ENCODE data around the gene GBX2. TPM values are rescaled to one million over a fixed set of nuclear protein-coding genes. Genes with fewer than 3 reads are reported as not detected.

The GBX2 gene
- polyA plus RNA-seq, 1 experiment = 0.11 TPM

GRCh38 chr2:236214376-236214995 is 46.3 kb upstream of the GBX2 start:
- POLR2A ChIA-PET = no interaction called here
- H3K4me3 ChIP-seq (ENCODE audit: low read depth, low read length) = no peak overlapping the region
- DNase-seq (ENCODE audit: low read depth) = no peak
- CTCF ChIA-PET = no interaction called here
- no peak for TF ChIP-seq CTCF (IDR thresholded peaks at IDR 0.05; ENCODE audit: insufficient read depth, low read depth, low read length)
- H3K36me3 ChIP-seq (ENCODE audit: control insufficient read depth, insufficient read depth, low read length) = no peaks in the 10 kb centered on the region
- no peaks in the 10 kb centered on the region for H3K27me3 ChIP-seq (ENCODE audit: control insufficient read depth, insufficient read depth, low read length)

- Histone ChIP-seq H3K36me3 (ENCODE audit: control insufficient read depth, insufficient read depth, low read length) (no peaks in the 10 kb centered on the region), H3K4me3 (ENCODE audit: low read depth, low read length) (no peak overlapping the region), H3K27me3 (ENCODE audit: control insufficient read depth, insufficient read depth, low read length) (no peaks in the 10 kb centered on the region)
- no peak for DNase-seq (ENCODE audit: low read depth)
- no peak for TF ChIP-seq CTCF (IDR thresholded peaks at IDR 0.05; ENCODE audit: insufficient read depth, low read depth, low read length)
- ChIA-PET CTCF (interaction anchor here (0.6 kb wide), 1 partner anchor 12 kb away, joined by 3 read pairs; no protein-coding TSS in a partner anchor), POLR2A (no interaction called here)
These were observed 43.1 kb upstream of the GBX2 start for GRCh38 chr2:236211296-236211695.

GRCh38 chr2:236210536-236210935 is 42.4 kb upstream of the GBX2 start:
- TF ChIP-seq CTCF (IDR thresholded peaks at IDR 0.05; ENCODE audit: insufficient read depth, low read depth, low read length) = no peak
- DNase-seq (ENCODE audit: low read depth) = no peak
- ChIA-PET CTCF (no interaction called here), POLR2A (no interaction called here)
- H3K36me3 ChIP-seq (ENCODE audit: control insufficient read depth, insufficient read depth, low read length) = no peaks in the 10 kb centered on the region
- no peaks in the 10 kb centered on the region for H3K27me3 ChIP-seq (ENCODE audit: control insufficient read depth, insufficient read depth, low read length)
- no peak overlapping the region for H3K4me3 ChIP-seq (ENCODE audit: low read depth, low read length)

GRCh38 chr2:236209996-236210395 is 41.8 kb upstream of the GBX2 start:
- no peak for TF ChIP-seq CTCF (IDR thresholded peaks at IDR 0.05; ENCODE audit: insufficient read depth, low read depth, low read length)
- no peaks in the 10 kb centered on the region for H3K27me3 ChIP-seq (ENCODE audit: control insufficient read depth, insufficient read depth, low read length)
- no peaks in the 10 kb centered on the region for H3K36me3 ChIP-seq (ENCODE audit: control insufficient read depth, insufficient read depth, low read length)
- H3K4me3 ChIP-seq (ENCODE audit: low read depth, low read length) = no peak overlapping the region
- CTCF ChIA-PET = interaction anchor here (1.0 kb wide), 1 partner anchor 29 kb away, joined by 3 read pairs; no protein-coding TSS in a partner anchor
- POLR2A ChIA-PET = no interaction called here
- DNase-seq (ENCODE audit: low read depth) = no peak

- CTCF ChIA-PET = interaction anchor here (1.0 kb wide), 1 partner anchor 29 kb away, joined by 3 read pairs; no protein-coding TSS in a partner anchor
These were observed 41.3 kb upstream of the GBX2 start for GRCh38 chr2:236209535-236209934.

More at GRCh38 chr2:236209535-236209934, 41.3 kb upstream of the GBX2 start:
- TF ChIP-seq CTCF (IDR thresholded peaks at IDR 0.05; ENCODE audit: insufficient read depth, low read depth, low read length) = no peak
- Histone ChIP-seq H3K36me3 (ENCODE audit: control insufficient read depth, insufficient read depth, low read length) (no peaks in the 10 kb centered on the region), H3K27me3 (ENCODE audit: control insufficient read depth, insufficient read depth, low read length) (no peaks in the 10 kb centered on the region), H3K4me3 (ENCODE audit: low read depth, low read length) (no peak overlapping the region)
- no peak for DNase-seq (ENCODE audit: low read depth)
- POLR2A ChIA-PET = no interaction called here

All from BJ (cell line).